DMS 273 treated with DMSO at 0.1 percent for 48 hours (cell line): Measurements from ENCODE around the gene GPR15.
"Not testable (repeated sequence)": the region's sequence is repeated elsewhere in the genome, so short reads cannot be mapped to it uniquely, and the experiment has no call there.

Source experiments
- DNase-seq: peaks from one replicate; lab custom pipeline; 2025; lab: John Stamatoyannopoulos, UW

GPR15 gene

DNA sequence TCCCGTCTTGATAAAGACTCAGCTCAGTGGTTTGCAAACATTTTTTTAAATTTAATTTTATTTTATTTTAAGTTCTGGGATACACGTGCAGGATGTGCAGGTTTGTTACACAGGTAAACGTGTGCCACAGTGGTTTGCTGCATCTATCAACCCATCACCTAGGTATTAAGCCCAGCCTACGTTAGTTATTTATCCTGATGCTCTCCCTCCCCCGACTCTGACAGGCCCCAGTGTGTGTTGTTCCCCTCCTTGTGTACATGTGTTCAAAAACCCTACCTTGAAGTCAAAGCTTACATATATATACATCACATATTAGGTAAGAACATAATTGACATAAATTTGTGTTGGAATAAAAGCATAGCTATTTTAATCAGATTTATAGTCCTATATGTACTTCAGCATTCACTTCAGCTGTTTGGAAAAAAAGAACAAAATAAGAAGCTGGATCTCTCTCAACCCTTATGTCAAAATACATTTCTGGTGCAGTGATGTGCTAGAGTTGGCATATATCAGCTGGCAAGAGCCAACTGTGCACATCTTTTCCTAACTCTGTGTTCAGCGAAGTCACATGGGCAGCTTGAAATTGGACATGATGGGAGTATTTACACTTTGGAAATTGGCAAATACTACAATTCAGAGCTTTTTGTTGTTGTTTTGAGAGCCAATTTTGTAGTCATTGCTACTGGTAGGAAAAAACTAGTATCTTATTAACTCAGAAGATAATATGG lies 26.5 kb downstream of the GPR15 start:
- DNase-seq: no peak

DNA sequence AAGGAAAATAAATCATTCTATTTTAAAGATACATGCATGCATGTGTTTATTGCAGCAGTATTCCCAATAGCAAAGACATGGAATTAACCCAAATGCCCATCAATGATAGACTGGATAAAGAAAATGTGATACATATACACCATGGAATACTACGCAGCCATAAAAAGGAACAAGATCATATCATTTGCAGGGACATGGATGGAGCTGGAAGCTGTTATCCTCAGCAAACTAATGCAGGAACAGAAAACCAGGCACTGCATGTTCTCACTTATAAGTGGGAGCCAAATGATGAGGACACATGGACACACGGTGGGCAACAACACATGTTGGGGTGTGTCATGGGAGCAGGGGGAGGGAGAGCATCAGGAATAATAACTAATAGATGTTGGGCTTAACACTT lies 28.0 kb downstream of the GPR15 start:
- not testable (repeated sequence) for DNase-seq

- DNase-seq: no peak
These were observed 29.1 kb downstream of the GPR15 start for GRCh38 chr3:98560911-98561310.

GRCh38 chr3:98561727-98562521 lies 30.1 kb downstream of the GPR15 start:
- no peak for DNase-seq

DNA sequence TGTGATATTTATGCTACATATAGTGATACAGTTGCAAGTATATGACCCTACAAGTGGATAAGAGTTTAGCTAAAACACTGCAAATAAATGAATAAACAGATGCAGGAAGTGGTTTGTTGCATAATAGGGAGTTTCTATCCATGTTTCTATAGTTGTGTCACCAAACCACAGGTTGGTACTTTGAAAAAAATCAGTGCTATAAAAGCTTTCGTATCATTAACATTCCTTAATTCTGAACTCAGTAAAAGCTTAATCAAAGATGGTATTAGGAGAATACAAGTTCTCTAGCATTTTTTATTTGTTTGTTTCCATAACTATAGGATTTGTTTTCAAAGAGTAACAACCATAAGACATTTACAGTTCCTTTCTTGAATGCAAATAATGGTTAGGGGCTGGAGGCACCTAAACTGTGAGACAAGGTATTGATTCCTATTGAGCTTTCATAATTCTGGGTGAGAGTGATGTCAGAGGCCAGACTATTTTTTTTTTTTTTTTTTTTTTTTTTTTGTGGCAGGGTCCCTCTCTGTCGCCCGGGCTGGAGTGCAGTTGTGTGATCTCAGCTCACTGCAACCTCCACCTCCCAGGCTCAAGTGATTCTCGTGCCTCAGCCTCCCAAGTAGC lies 32.0 kb downstream of the GPR15 start:
- no peak for DNase-seq

DNA sequence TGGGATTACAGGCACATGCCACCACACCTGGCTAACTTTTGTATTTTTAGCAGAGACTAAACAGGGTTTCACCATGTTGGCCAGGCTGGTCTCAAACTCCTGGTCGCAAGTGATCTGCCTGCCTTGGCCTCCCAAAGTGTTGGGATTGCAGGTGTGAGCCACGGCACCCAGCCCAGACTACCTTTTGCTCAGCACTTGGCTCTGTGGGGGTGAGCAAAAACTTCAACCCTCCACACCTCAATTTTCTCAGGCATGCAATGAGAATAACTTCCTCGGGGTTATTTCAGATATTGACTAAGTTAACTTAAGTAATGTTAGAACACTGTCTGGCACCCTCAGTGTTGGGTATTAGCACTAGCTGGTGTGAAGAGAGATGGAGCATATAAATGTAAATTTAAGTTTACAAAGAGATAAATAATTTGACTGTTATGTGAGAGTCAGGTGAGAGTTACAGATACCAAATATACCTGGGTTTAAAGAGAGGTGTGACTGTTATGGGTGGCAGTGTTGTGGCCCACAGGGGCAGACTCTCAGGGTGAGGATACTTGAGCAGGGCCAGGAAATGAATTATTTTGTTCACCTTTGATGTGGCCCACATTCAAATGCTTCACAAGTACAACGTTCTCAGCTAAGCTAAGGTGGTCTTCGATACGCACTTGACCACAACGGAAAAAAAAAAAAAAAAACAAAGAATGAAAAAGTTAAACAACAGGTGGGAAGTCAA lies 32.7 kb downstream of the GPR15 start:
- no peak for DNase-seq

DNA sequence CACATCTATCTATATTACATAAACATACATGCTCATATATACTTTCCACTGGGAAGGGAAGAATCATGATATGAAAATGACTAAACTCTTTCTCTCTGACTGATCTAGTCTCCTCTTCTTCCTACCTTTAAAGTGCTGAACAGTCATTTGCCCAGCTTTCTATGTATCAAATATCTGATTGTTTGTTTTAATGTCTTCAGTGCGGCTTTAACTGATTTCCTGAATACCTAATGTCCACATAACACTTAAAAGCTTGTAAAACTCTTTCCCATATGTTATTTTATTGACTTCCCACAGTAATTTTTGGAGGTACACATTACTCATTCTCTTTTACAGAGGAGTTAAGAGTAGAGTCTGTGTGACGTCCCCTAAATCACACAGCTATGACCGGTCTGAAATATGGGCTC lies 33.5 kb downstream of the GPR15 start:
- peak; percentile 35 for DNase-seq

- DNase-seq: no peak
These were observed 34.1 kb downstream of the GPR15 start for GRCh38 chr3:98565843-98566242.

GRCh38 chr3:98567666-98568270 lies 36.0 kb downstream of the GPR15 start:
- no peak for DNase-seq

DNA sequence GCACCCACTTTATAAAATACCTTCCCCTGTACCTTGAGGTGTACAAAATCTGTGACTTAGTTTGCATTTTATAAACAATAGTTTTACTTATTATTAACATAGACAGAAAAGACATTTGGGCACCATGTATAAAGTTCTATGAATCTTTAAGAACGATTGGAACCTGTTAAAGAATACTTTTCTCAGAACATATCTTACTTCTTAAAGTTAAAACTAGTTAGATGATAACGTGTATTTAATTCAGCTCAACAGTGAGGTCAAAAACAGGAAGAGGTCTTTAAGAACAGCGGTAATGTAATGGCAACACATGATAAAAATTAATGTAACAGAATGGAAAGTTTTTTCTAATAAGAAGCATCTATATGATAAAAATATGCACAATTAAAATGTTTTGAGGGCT lies 36.6 kb downstream of the GPR15 start:
- no peak for DNase-seq

GRCh38 chr3:98573181-98573728 lies 41.5 kb downstream of the GPR15 start:
- no peak for DNase-seq

DNA sequence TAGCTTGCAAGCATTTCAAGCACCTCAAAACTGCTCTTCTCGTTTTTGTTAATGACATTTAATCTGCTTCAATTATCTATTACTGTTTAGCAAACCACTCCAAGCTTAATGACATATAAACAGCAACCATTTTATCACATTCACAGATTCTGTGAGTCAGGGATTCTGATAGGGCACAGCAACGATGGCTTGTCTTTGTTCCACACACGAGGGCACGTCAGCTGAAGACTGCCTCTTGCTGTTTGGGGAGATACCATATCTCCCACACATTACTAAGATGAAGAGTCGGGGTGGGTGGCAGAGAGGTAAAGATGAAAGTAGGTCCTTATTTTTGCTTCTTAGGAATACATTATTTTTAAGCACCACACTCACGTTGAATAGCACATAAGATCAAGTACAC lies 42.4 kb downstream of the GPR15 start:
- no peak for DNase-seq

- DNase-seq: no peak
These were observed 45.6 kb downstream of the GPR15 start for GRCh38 chr3:98577178-98577895.

GRCh38 chr3:98580401-98581386 lies 48.9 kb downstream of the GPR15 start:
- no peak for DNase-seq

DNA sequence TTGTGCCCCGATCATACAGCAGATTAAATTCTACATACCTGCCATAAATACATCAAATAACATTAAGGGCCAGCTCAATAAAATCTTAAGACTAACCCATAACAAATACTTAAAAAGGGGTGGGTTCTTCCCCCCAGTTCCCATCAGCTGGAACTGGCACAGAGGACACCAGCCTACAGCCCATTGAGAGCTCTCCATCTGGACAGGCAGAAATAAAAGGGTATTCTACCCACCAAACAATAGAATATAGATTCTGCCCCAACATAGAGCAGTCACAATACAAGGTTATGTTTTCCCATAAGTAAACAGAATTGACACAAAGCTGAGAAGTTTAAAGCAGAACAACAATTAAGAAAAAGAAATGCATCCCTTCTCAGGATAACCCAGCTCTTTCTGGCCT lies 49.7 kb downstream of the GPR15 start:
- DNase-seq: no peak

DNA sequence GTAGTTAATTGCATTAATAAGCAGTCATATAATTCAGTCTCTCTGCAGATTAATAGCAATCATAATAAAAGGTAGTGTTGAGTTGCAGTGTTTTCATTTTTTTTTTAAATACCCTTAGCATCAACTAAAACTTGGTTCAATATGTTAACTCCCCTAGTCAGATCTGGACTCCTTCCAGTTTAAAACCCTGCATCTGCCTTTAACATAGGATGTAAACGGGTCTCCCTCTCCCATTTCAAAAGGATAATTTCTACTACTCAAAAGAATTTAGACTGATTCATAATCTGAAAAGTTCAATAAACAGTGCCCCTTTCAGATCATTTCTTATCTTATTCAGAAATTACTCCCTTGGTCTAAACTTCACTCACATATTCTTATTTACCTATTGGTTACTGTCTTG lies 50.3 kb downstream of the GPR15 start:
- DNase-seq: no peak

GRCh38 chr3:98583766-98584165 lies 52.0 kb downstream of the GPR15 start:
- no peak for DNase-seq
